Right atrium auricular region (tissue), 2 donors: ENCODE data around the gene RRAGD. TPM values are rescaled to one million over a fixed set of nuclear protein-coding genes. Genes with fewer than 3 reads are reported as not detected.

Experiments used
- DNase-seq: peaks from one replicate; pipeline ENCODE4 v3.0.0-alpha.2; 2019; ENCODE audit warnings: low spot score
- H3K27ac ChIP-seq, 2 donors: fragments of 200-600 bp; sonication (generic); 1 replicate in 1 of 2; 2 replicates in 1 of 2; pipeline ENCODE4 v1.5.1; 2016 to 2019
- H3K27me3 ChIP-seq, 2 donors: fragments of 200-600 bp; sonication (generic); one replicate each; pipeline versions ENCODE4 v1.5.1 to v1.6.0; 2017 to 2019
- H3K36me3 ChIP-seq: fragments of 200-600 bp; sonication (generic); one replicate; pipeline ENCODE4 v1.5.1; 2016
- H3K4me1 ChIP-seq, 2 donors: fragments of 200-600 bp; sonication (generic); one replicate each; pipeline versions ENCODE4 v1.5.1 to v1.6.0; 2017 to 2019
- H3K4me3 ChIP-seq, 2 donors: fragments of 200-600 bp; sonication (generic); 1 replicate in 1 of 2; 2 replicates in 1 of 2; pipeline ENCODE4 v1.5.1; 2017 to 2019; ENCODE audit warnings: mild to moderate bottlenecking in 1 of 2, moderate library complexity in 1 of 2
- H3K9me3 ChIP-seq, 2 donors: fragments of 200-600 bp; sonication (generic); one replicate each; pipeline ENCODE4 v1.5.1; 2019
- CTCF ChIP-seq, 2 donors: fragments of 200-600 bp; sonication (generic); IDR thresholded peaks; one replicate each; pipeline ENCODE4 v1.5.1; 2019; ENCODE audit warnings: antibody characterized with exemption in 2 of 2
- total RNA-seq, 2 donors: library from RNA; depleted of rRNA; stranded (reverse); fragments of >200 nt; gene quantifications; one replicate each; pipeline ENCODE4 v1.1.0, GENCODE V29; 2016

Gene RRAGD
- total RNA-seq, 2 donors from 2014 or later, result 56.4 to 98.0 TPM

GRCh38 chr6:89355511-89356194, 56.4 kb downstream of the RRAGD start:
- Histone ChIP-seq H3K9me3 (no peaks in the 10 kb centered on the region), H3K4me3 (no peak overlapping the region), H3K27me3 (no peaks in the 10 kb centered on the region), H3K4me1 (peaks cover 0 to 17% of the 10 kb centered on the region in 2 donors), H3K36me3 (no peaks in the 10 kb centered on the region), H3K27ac (no peak overlapping the region)
- no peak for DNase-seq
- no peak for TF ChIP-seq CTCF (IDR thresholded peaks at IDR 0.05)

GRCh38 chr6:89353702-89354392, 58.2 kb downstream of the RRAGD start:
- no peak overlapping the region for H3K4me3 ChIP-seq
- no peak for TF ChIP-seq CTCF (IDR thresholded peaks at IDR 0.05)
- DNase-seq, result no peak
- H3K36me3 ChIP-seq, result no peaks in the 10 kb centered on the region
- no peaks in the 10 kb centered on the region for H3K27me3 ChIP-seq
- H3K9me3 ChIP-seq, result no peaks in the 10 kb centered on the region
- peaks cover 0 to 29% of the 10 kb centered on the region in 2 donors for H3K4me1 ChIP-seq
- H3K27ac ChIP-seq, result no peak overlapping the region

GRCh38 chr6:89353118-89353556, 58.9 kb downstream of the RRAGD start:
- no peak for TF ChIP-seq CTCF (IDR thresholded peaks at IDR 0.05)
- no peak for DNase-seq
- H3K4me1 ChIP-seq, result peaks cover 0 to 34% of the 10 kb centered on the region in 2 donors

GRCh38 chr6:89352278-89353117, 59.6 kb downstream of the RRAGD start, which contains the start of gene UBE2J1:
TSS of gene UBE2J1 (minus strand) at chr6:89352722. CDS start at chr6:89352569, 153 bp downstream.
- H3K27ac ChIP-seq, result peak within 1 kb of the TSS; percentile 95 to 99
- peak; percentile 96 for DNase-seq
- peak within 1 kb of the TSS; percentile 79 to 86 for H3K4me3 ChIP-seq
- peaks cover 0 to 41% of the 10 kb centered on the region in 2 donors for H3K4me1 ChIP-seq
- H3K27me3 ChIP-seq, result no peaks in the 10 kb centered on the region
- no peaks in the 10 kb centered on the region for H3K36me3 ChIP-seq
- H3K9me3 ChIP-seq, result no peaks in the 10 kb centered on the region
- peak in 1 of 2 donors; percentile 14 for TF ChIP-seq CTCF (IDR thresholded peaks at IDR 0.05)

More at GRCh38 chr6:89353118-89353556, 58.9 kb downstream of the RRAGD start:
- Histone ChIP-seq H3K36me3 (no peaks in the 10 kb centered on the region), H3K27me3 (no peaks in the 10 kb centered on the region), H3K4me3 (peak overlapping the region; percentile 79 to 86), H3K27ac (peak overlapping the region; percentile 95 to 99), H3K9me3 (no peaks in the 10 kb centered on the region)

GRCh38 chr6:89351671-89352277, 60.3 kb downstream of the RRAGD start:
- Histone ChIP-seq H3K27ac (peak overlapping the region; percentile 95 to 99), H3K9me3 (no peaks in the 10 kb centered on the region), H3K4me3 (peak overlapping the region; percentile 79 to 86), H3K27me3 (no peaks in the 10 kb centered on the region), H3K4me1 (peaks cover 0 to 47% of the 10 kb centered on the region in 2 donors), H3K36me3 (no peaks in the 10 kb centered on the region)
- DNase-seq, result no peak
- TF ChIP-seq CTCF (IDR thresholded peaks at IDR 0.05), result no peak
